Hepatocyte (in vitro differentiated cells): ENCODE results near the gene PIK3R4. TPM values are rescaled to one million over a fixed set of nuclear protein-coding genes. Genes with fewer than 3 reads are reported as not detected.

Source experiments
- DNase-seq: peaks from one replicate; pipeline ENCODE4 v3.0.0-alpha.2; 2016; ENCODE audit warnings: low spot score
- H2AFZ ChIP-seq: fragments of 200-600 bp; sonication (generic); 2 replicates; pipeline ENCODE4 v1.6.0; 2016; ENCODE audit warnings: antibody characterized with exemption, mild to moderate bottlenecking
- H3K27ac ChIP-seq: fragments of 200-600 bp; sonication (generic); 2 replicates; pipeline ENCODE4 v1.5.1; 2016; ENCODE audit warnings: mild to moderate bottlenecking
- H3K27me3 ChIP-seq: fragments of 200-600 bp; sonication (generic); 2 replicates; pipeline ENCODE4 v1.6.1; 2016
- H3K36me3 ChIP-seq: fragments of 200-600 bp; sonication (generic); replicated peaks from 2 replicates; pipeline ENCODE4 v1.5.1; 2016; ENCODE audit warnings: low read depth; ENCODE audit not compliant: insufficient read depth
- H3K4me1 ChIP-seq: fragments of 200-600 bp; sonication (generic); 2 replicates; pipeline ENCODE4 v1.5.1; 2016; ENCODE audit warnings: mild to moderate bottlenecking, moderate library complexity; ENCODE audit not compliant: insufficient read depth
- H3K4me2 ChIP-seq: fragments of 200-600 bp; sonication (generic); 2 replicates; pipeline ENCODE4 v1.6.0; 2016
- H3K4me3 ChIP-seq: fragments of 200-600 bp; sonication (generic); 2 replicates; pipeline ENCODE4 v1.5.1; 2016; ENCODE audit warnings: mild to moderate bottlenecking
- H3K79me2 ChIP-seq: fragments of 200-600 bp; sonication (generic); 2 replicates; pipeline ENCODE4 v1.6.0; 2017; ENCODE audit warnings: mild to moderate bottlenecking
- H3K9me2 ChIP-seq: fragments of 200-600 bp; sonication (generic); replicated peaks from 2 replicates; pipeline ENCODE4 v1.6.0; 2017; ENCODE audit warnings: mild to moderate bottlenecking; ENCODE audit not compliant: insufficient read depth
- H3K9me3 ChIP-seq: fragments of 200-600 bp; sonication (generic); 2 replicates; pipeline ENCODE4 v1.5.1; 2016; ENCODE audit warnings: low read depth, mild to moderate bottlenecking
- H4K20me1 ChIP-seq: fragments of 200-600 bp; sonication (generic); 2 replicates; pipeline ENCODE4 v1.6.0; 2016; ENCODE audit warnings: mild to moderate bottlenecking; ENCODE audit not compliant: insufficient read depth, poor library complexity, severe bottlenecking
- CTCF ChIP-seq: fragments of 200-600 bp; sonication (generic); IDR thresholded peaks from 2 replicates; pipeline ENCODE4 v1.5.1; 2016; ENCODE audit warnings: antibody characterized with exemption, mild to moderate bottlenecking; ENCODE audit not compliant: poor library complexity
- EZH2 ChIP-seq: fragments of 200-600 bp; sonication (generic); IDR thresholded peaks from 2 replicates; pipeline ENCODE4 v1.6.1; 2016; ENCODE audit warnings: antibody characterized with exemption, mild to moderate bottlenecking, borderline replicate concordance
- EZH2phosphoT487 ChIP-seq: fragments of 200-600 bp; sonication (generic); IDR thresholded peaks from one replicate; pipeline ENCODE4 v1.6.1; 2018; ENCODE audit warnings: antibody characterized with exemption, mild to moderate bottlenecking, low read depth, moderate library complexity; ENCODE audit not compliant: unreplicated experiment, severe bottlenecking
- WGBS: methylation state at CpG from one replicate; pipeline ENCODE4 v1.1.6; 2016; ENCODE audit warnings: low lambda C conversion rate; ENCODE audit errors: missing lambda C conversion rate; 5-methylcytosine and 5-hydroxymethylcytosine counted together
- polyA plus RNA-seq: library from polyadenylated mRNA; unstranded; fragments of >200 nt; fragmentation: Nextera tagmentation; extraction: Ambion mirVana; gene quantifications from 2 replicates; pipeline ENCODE4 v1.2.1, GENCODE V29; 2016
- total RNA-seq: library from RNA; depleted of rRNA; stranded (reverse); fragments of >200 nt; gene quantifications from 2 replicates; pipeline ENCODE4 v1.2.3, GENCODE V29; 2014

PIK3R4 gene
- total and polyA plus RNA-seq, 2 experiments from 2014 or later: 17.1 to 33.3 TPM

GRCh38 chr3:130644628-130645253, 101.9 kb downstream of the PIK3R4 start:
- 79% methylated on average over 4 of the region's 4 CpGs for WGBS
- Histone ChIP-seq H3K27me3 (no peaks in the 10 kb centered on the region), H4K20me1 (no peaks in the 10 kb centered on the region), H3K4me3 (no peak overlapping the region), H3K9me3 (no peaks in the 10 kb centered on the region), H3K9me2 (no peaks in the 10 kb centered on the region), H3K4me2 (no peak overlapping the region), H3K27ac (no peak overlapping the region), H2AFZ (no peak overlapping the region), H3K4me1 (no peaks in the 10 kb centered on the region), H3K36me3 (no peaks in the 10 kb centered on the region), H3K79me2 (no peaks in the 10 kb centered on the region)
- TF ChIP-seq CTCF: no peak
- TF ChIP-seq EZH2phosphoT487: no peak
- no peak for TF ChIP-seq EZH2
- DNase-seq: no peak

DNA sequence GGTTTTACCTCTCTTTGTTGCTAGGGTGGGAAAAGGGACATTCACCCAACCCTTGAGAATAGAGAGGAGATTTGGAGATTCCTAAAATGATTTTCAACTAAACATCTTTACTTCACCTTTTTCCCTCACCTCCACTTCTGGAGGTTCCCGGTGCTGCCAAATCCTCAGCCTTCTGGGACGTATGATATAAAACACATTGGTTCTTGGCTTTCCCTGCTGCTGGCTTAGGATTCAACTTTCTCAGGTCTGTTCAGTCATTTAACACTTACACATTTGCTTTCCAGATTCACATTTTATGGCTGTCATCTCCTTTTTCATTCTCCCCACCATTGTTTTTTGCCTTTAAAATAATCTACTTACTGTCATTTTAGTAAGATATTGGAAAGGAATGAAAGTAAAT, 106.6 kb downstream of the PIK3R4 start:
- Histone ChIP-seq H3K4me1 (no peaks in the 10 kb centered on the region), H4K20me1 (no peaks in the 10 kb centered on the region), H3K4me2 (no peak overlapping the region), H2AFZ (no peak overlapping the region), H3K4me3 (no peak overlapping the region), H3K9me3 (no peaks in the 10 kb centered on the region), H3K79me2 (no peaks in the 10 kb centered on the region), H3K36me3 (no peaks in the 10 kb centered on the region), H3K9me2 (no peaks in the 10 kb centered on the region), H3K27ac (no peak overlapping the region), H3K27me3 (no peaks in the 10 kb centered on the region)
- DNase-seq: no peak
- TF ChIP-seq EZH2phosphoT487 (no peak), CTCF (no peak), EZH2 (no peak)
- 92% methylated on average over 2 of the region's 2 CpGs for WGBS

DNA sequence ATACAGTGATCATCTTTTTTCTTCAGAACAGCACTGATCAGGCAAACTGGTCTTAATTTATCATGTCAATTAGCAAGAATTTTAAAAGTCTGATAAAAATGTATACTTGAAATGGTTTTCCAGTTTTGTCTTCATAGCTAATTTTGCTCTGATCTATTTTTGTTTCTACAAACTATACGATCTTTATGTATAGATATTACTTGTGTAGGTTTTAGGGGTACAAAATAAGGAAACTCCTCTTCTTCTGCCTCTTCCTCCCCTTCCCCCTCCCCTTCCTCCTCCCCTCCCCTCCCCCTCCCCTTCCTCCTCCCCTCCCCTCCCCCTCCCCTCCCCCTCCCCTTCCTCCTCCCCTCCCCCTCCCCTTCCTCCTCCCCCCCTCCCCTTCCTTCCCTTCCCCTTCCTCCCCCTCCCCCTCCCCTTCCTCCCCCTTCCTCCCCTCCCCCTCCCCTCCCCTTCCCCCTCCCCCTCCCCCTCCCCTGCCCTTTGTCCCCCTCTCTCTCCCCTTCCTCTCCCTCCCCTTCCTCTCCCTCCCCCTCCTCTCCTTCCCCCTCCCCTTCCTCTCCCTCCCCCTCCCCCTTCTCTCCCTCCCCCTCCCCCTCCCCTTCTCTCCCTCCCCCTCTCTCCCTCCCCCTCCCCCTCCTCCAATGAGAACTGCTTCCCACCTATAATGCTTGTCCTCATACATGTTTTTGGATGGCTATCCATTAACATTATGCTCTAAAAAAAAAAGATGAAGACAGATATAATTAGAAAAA, 110.0 kb downstream of the PIK3R4 start:
- Histone ChIP-seq H3K4me2 (no peak overlapping the region), H3K4me1 (no peaks in the 10 kb centered on the region), H3K9me3 (no peaks in the 10 kb centered on the region), H4K20me1 (no peaks in the 10 kb centered on the region), H3K79me2 (no peaks in the 10 kb centered on the region), H3K27ac (no peak overlapping the region), H3K4me3 (no peak overlapping the region), H2AFZ (no peak overlapping the region), H3K9me2 (no peaks in the 10 kb centered on the region), H3K27me3 (no peaks in the 10 kb centered on the region), H3K36me3 (no peaks in the 10 kb centered on the region)
- DNase-seq: no peak
- TF ChIP-seq EZH2 (no peak), CTCF (no peak), EZH2phosphoT487 (no peak)
- WGBS: 88% methylated on average over 1 of the region's 1 CpG
